T47D (cell line): ENCODE data around the gene NPM1.

Experiments used
- DNase-seq, 2 experiments: peaks; one replicate each; pipeline versions ENCODE4 v3.0.0 to v3.0.0-alpha.2; 2011 to 2012; ENCODE audit warnings: low read depth in 1 of 2, low spot score in 1 of 2
- JUND ChIP-seq: IDR thresholded peaks from 2 replicates; pipeline ENCODE4 v1.6.1; 2012; ENCODE audit warnings: low read depth
- in situ Hi-C: cut with HindIII; loops from 2 replicates; pipeline ENCODE4 v1.10.0; 2016; ENCODE audit warnings: low sequenced_read_pairs, low pct_unique_long_range_greater_than_20kb

NPM1 gene

DNA sequence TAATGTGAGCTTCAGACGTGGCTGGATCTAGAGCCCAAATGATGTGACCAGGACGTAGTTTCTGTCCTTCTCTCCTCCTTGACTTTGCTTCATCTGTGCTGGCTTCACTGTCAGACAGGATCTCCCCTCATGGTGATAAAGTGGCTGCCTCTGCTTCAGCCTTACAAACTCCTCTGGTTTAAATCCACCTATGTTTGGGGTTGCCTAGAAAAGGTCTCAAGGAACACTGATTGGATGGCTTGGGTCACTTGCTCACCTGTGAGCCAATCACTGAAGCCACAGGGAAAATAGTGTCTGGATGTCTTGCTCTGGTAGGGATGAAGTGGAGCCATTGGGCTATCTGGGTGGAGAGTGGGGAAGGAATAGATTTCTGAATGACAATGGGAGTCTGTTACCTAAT, 67.9 kb downstream of the NPM1 start:
- no peak for TF ChIP-seq JUND
- in situ Hi-C loops = no loop called here
- DNase-seq = no peak

DNA sequence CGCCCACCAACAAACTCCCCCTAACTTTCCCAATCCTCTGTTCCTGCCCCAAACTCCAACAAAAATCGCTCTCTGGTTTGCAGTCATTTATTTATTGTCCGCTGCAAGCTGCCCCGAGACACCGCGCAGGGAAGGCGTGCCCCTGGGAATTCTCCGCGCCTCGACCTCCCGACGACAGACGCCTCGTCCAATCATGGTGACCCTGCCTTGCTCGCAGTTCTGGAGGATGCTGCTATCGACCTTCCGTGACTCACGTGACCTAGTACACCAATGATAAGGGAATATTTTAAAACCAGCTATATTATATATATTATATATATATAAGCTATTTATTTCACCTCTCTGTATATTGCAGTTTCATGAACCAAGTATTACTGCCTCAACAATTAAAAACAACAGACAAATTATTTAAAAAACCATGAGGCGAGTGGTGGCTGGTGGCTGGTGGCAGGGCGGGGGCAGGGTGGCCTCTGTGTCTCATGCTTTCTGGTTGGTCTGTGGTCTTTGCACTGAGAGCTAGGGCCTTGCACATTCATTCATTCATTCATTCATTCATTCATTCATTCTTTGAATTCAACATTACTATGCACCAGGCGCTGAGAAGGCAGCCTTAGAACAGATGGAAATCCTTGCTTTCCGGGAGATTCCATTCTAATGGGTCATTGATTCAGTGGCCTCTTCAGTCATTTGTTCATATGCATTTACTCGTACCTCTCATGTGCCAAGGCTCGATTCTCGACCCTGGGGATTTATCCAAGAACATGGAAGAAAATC, 69.7 kb downstream of the NPM1 start:
- in situ Hi-C loops = no loop called here
- no peak for DNase-seq
- TF ChIP-seq JUND = no peak

DNA sequence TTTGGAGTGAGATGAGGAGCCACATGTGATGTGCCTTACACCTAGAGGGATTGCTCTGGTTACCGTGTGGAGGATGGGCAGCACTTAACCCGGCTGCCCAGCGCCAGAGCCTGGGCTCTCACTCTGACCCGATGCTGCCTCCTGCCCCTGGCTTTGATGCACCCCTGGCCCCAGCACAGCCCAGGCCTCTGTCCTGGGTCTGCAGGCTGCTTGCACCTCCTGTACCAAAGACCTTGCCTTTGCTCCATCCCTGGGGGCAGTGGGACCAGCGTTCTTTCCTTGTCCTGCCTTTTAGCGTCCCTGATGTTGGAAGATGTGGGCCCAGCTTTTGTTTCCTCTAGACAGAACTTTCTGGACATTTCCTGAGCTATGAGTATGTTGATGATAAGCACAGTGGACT, 72.2 kb downstream of the NPM1 start:
- TF ChIP-seq JUND = no peak
- in situ Hi-C loops = no loop called here
- DNase-seq = no peak
